ENCODE results near the gene ENHO.

The ENHO gene

GRCh38 chr9:34550016-34550680 is 27.4 kb upstream of the ENHO start:
- Histone ChIP-seq H3K27me3 (ENCODE audit: insufficient read depth, low read depth) (peaks cover 50% of the 10 kb centered on the region), H2AFZ (ENCODE audit: low read depth) (no peak overlapping the region)
- TF ChIP-seq CTCF (conservative IDR thresholded peaks at IDR 0.05; ENCODE audit: low read depth, low read length), result no peak

GRCh38 chr9:34549407-34549732 is 26.6 kb upstream of the ENHO start:
- H3K4me2 ChIP-seq, result no peak overlapping the region
- no peak for TF ChIP-seq CTCF (conservative IDR thresholded peaks at IDR 0.05; ENCODE audit: low read depth, low read length)

More at GRCh38 chr9:34550016-34550680, 27.4 kb upstream of the ENHO start:
- Histone ChIP-seq H3K79me2 (ENCODE audit: insufficient read depth, low read depth) (no peaks in the 10 kb centered on the region), H3K4me3 (IDR thresholded peaks at IDR 0.05; ENCODE audit: insufficient read depth, low read depth, low read length) (no peak overlapping the region), H3K9ac (no peak overlapping the region), H4K20me1 (ENCODE audit: insufficient read depth) (no peaks in the 10 kb centered on the region), H3K4me2 (no peak overlapping the region), H3K4me1 (ENCODE audit: low read depth, poor library complexity, severe bottlenecking) (no peaks in the 10 kb centered on the region), H3K27ac (no peak overlapping the region), H3K36me3 (ENCODE audit: insufficient read depth) (no peaks in the 10 kb centered on the region)

GRCh38 chr9:34547960-34548611 is 25.3 kb upstream of the ENHO start:
- Histone ChIP-seq H3K9ac (no peak overlapping the region), H3K27ac (no peak overlapping the region), H2AFZ (ENCODE audit: low read depth) (no peak overlapping the region), H3K4me3 (IDR thresholded peaks at IDR 0.05; ENCODE audit: insufficient read depth, low read depth, low read length) (no peak overlapping the region), H3K4me1 (ENCODE audit: low read depth, poor library complexity, severe bottlenecking) (no peaks in the 10 kb centered on the region), H4K20me1 (ENCODE audit: insufficient read depth) (no peaks in the 10 kb centered on the region), H3K4me2 (no peak overlapping the region), H3K36me3 (ENCODE audit: insufficient read depth) (no peaks in the 10 kb centered on the region), H3K79me2 (ENCODE audit: insufficient read depth, low read depth) (no peaks in the 10 kb centered on the region), H3K27me3 (ENCODE audit: insufficient read depth, low read depth) (peaks cover 31% of the 10 kb centered on the region)
- TF ChIP-seq CTCF (conservative IDR thresholded peaks at IDR 0.05; ENCODE audit: low read depth, low read length), result peak; percentile 70

More at GRCh38 chr9:34549407-34549732, 26.6 kb upstream of the ENHO start:
- Histone ChIP-seq H3K4me1 (ENCODE audit: low read depth, poor library complexity, severe bottlenecking) (no peaks in the 10 kb centered on the region), H3K79me2 (ENCODE audit: insufficient read depth, low read depth) (no peaks in the 10 kb centered on the region), H3K27me3 (ENCODE audit: insufficient read depth, low read depth) (peaks cover 44% of the 10 kb centered on the region), H2AFZ (ENCODE audit: low read depth) (no peak overlapping the region), H3K9ac (no peak overlapping the region), H4K20me1 (ENCODE audit: insufficient read depth) (no peaks in the 10 kb centered on the region), H3K27ac (no peak overlapping the region), H3K4me3 (IDR thresholded peaks at IDR 0.05; ENCODE audit: insufficient read depth, low read depth, low read length) (no peak overlapping the region), H3K36me3 (ENCODE audit: insufficient read depth) (no peaks in the 10 kb centered on the region)

GRCh38 chr9:34546834-34547827 is 24.3 kb upstream of the ENHO start:
- Histone ChIP-seq H3K4me3 (IDR thresholded peaks at IDR 0.05; ENCODE audit: insufficient read depth, low read depth, low read length) (no peak overlapping the region), H3K27me3 (ENCODE audit: insufficient read depth, low read depth) (peaks cover 22% of the 10 kb centered on the region; the same call in 1 of the 2 replicates), H3K79me2 (ENCODE audit: insufficient read depth, low read depth) (no peaks in the 10 kb centered on the region), H3K27ac (no peak overlapping the region), H3K4me1 (ENCODE audit: low read depth, poor library complexity, severe bottlenecking) (no peaks in the 10 kb centered on the region), H4K20me1 (ENCODE audit: insufficient read depth) (no peaks in the 10 kb centered on the region), H3K9ac (no peak overlapping the region), H2AFZ (ENCODE audit: low read depth) (no peak overlapping the region), H3K36me3 (ENCODE audit: insufficient read depth) (no peaks in the 10 kb centered on the region), H3K4me2 (no peak overlapping the region)
- TF ChIP-seq CTCF (conservative IDR thresholded peaks at IDR 0.05; ENCODE audit: low read depth, low read length), result peak; percentile 80
